Measurements from ENCODE around the gene AACS.

The AACS gene

GRCh38 chr12:125033288-125033687 is 31.9 kb upstream of the AACS start:
- no peak for DNase-seq (ENCODE audit: low read depth, low spot score)
- H3K4me3 ChIP-seq (ENCODE audit: low read depth, low read length), result no peak overlapping the region
- no peak for TF ChIP-seq CTCF (IDR thresholded peaks at IDR 0.05; ENCODE audit: low read depth, low read length)
- in situ Hi-C loops (cut with HindIII; ENCODE audit: low sequenced_read_pairs), result no loop called here

- no peak for TF ChIP-seq CTCF (IDR thresholded peaks at IDR 0.05; ENCODE audit: low read depth, low read length)
- H3K4me3 ChIP-seq (ENCODE audit: low read depth, low read length), result no peak overlapping the region
- no peak for DNase-seq (ENCODE audit: low read depth, low spot score)
- in situ Hi-C loops (cut with HindIII; ENCODE audit: low sequenced_read_pairs), result no loop called here
These were observed 26.1 kb upstream of the AACS start for GRCh38 chr12:125038976-125039625.

GRCh38 chr12:125049093-125049458 is 16.2 kb upstream of the AACS start:
- H3K4me3 ChIP-seq (ENCODE audit: low read depth, low read length), result peak overlapping the region; percentile 67
- DNase-seq (ENCODE audit: low read depth, low spot score), result no peak
- TF ChIP-seq CTCF (IDR thresholded peaks at IDR 0.05; ENCODE audit: low read depth, low read length), result no peak
- in situ Hi-C loops (cut with HindIII; ENCODE audit: low sequenced_read_pairs), result no loop called here

- TF ChIP-seq CTCF (IDR thresholded peaks at IDR 0.05; ENCODE audit: low read depth, low read length), result no peak
These were observed 14.8 kb upstream of the AACS start for GRCh38 chr12:125050446-125050845.

GRCh38 chr12:125050868-125051267 is 14.4 kb upstream of the AACS start:
- no peak for TF ChIP-seq CTCF (IDR thresholded peaks at IDR 0.05; ENCODE audit: low read depth, low read length)
- no peak overlapping the region for H3K4me3 ChIP-seq (ENCODE audit: low read depth, low read length)
- no peak for DNase-seq (ENCODE audit: low read depth, low spot score)
- in situ Hi-C loops (cut with HindIII; ENCODE audit: low sequenced_read_pairs), result no loop called here

More at GRCh38 chr12:125050446-125050845, 14.8 kb upstream of the AACS start:
- DNase-seq (ENCODE audit: low read depth, low spot score), result no peak
- in situ Hi-C loops (cut with HindIII; ENCODE audit: low sequenced_read_pairs), result no loop called here
- no peak overlapping the region for H3K4me3 ChIP-seq (ENCODE audit: low read depth, low read length)

GRCh38 chr12:125053821-125054220 is 11.4 kb upstream of the AACS start:
- TF ChIP-seq CTCF (IDR thresholded peaks at IDR 0.05; ENCODE audit: low read depth, low read length), result no peak
- no peak overlapping the region for H3K4me3 ChIP-seq (ENCODE audit: low read depth, low read length)
- in situ Hi-C loops (cut with HindIII; ENCODE audit: low sequenced_read_pairs), result no loop called here
- no peak for DNase-seq (ENCODE audit: low read depth, low spot score)
